CD4-positive, alpha-beta memory T cell (primary cell): Measurements from ENCODE around the gene IGFL1. TPM values are rescaled to one million over a fixed set of nuclear protein-coding genes. Genes with fewer than 3 reads are reported as not detected.
A peak's percentile ranks its signal among the peaks of the same experiment; 100 is the strongest.
"Not testable (repeated sequence)": the region's sequence is repeated elsewhere in the genome, so short reads cannot be mapped to it uniquely, and the experiment has no call there.

ENCODE experiments used
- CTCF ChIA-PET: fragments of 350-600 bp; sonication (Branson Sonifier 250); formaldehyde crosslinking; loops from one replicate; lab custom pipeline; 2021; ENCODE audit warnings: inconsistent platforms; ENCODE audit not compliant: partially characterized antibody; lab: Charles Lee
- POLR2A ChIA-PET: fragments of 350-600 bp; sonication (Branson Sonifier 250); formaldehyde crosslinking; loops from one replicate; lab custom pipeline; 2021; ENCODE audit not compliant: partially characterized antibody; lab: Charles Lee
- DNase-seq, 5 donors: peaks; one replicate each; pipeline versions ENCODE4 v3.0.0 to v3.0.0-alpha.2; 2020 to 2022; ENCODE audit warnings: mixed read lengths in 1 of 5
- H3K27ac ChIP-seq: one replicate; pipeline ENCODE4 v1.7.0; 2013; ENCODE audit warnings: low read depth, low read length
- H3K27me3 ChIP-seq: 2 replicates; pipeline ENCODE4 v1.7.0; 2013; ENCODE audit warnings: mild to moderate bottlenecking, low read length, moderate library complexity; ENCODE audit not compliant: insufficient read depth
- H3K36me3 ChIP-seq: 2 replicates; pipeline ENCODE4 v1.7.0; 2013; ENCODE audit warnings: mild to moderate bottlenecking, low read length, moderate library complexity; ENCODE audit not compliant: insufficient read depth
- H3K4me1 ChIP-seq: 2 replicates; pipeline ENCODE4 v1.7.0; 2013; ENCODE audit warnings: mild to moderate bottlenecking, low read length, moderate library complexity; ENCODE audit not compliant: insufficient read depth
- H3K4me3 ChIP-seq, 2 donors: one replicate each; pipeline ENCODE4 v1.7.0; 2013; ENCODE audit warnings: low read length in 2 of 2, mild to moderate bottlenecking in 1 of 2
- H3K9me3 ChIP-seq, 2 donors: one replicate each; pipeline ENCODE4 v1.7.0; 2013; ENCODE audit warnings: low read length in 2 of 2, control low read depth in 1 of 2; ENCODE audit not compliant: control insufficient read depth in 1 of 2
- H3K27ac Mint-ChIP-seq, 7 donors: one replicate each; pipeline ENCODE4 v1.8.0; 2020 to 2021; ENCODE audit warnings: mixed read lengths in 7 of 7, mild to moderate bottlenecking in 6 of 7, inconsistent platforms in 3 of 7, moderate library complexity in 3 of 7
- H3K27me3 Mint-ChIP-seq, 2 donors: one replicate each; pipeline ENCODE4 v1.8.0; 2020 to 2021; ENCODE audit warnings: mixed read lengths in 2 of 2
- H3K36me3 Mint-ChIP-seq, 2 donors: one replicate each; pipeline ENCODE4 v1.8.0; 2020 to 2021; ENCODE audit warnings: mixed read lengths in 2 of 2, inconsistent platforms in 1 of 2, mild to moderate bottlenecking in 1 of 2
- H3K4me1 Mint-ChIP-seq, 4 donors: one replicate each; pipeline ENCODE4 v1.8.0; 2020 to 2021; ENCODE audit warnings: mixed read lengths in 4 of 4, mild to moderate bottlenecking in 1 of 4
- H3K4me3 Mint-ChIP-seq, 8 donors: one replicate each; pipeline ENCODE4 v1.8.0; 2020 to 2021; ENCODE audit warnings: mixed read lengths in 8 of 8, mild to moderate bottlenecking in 7 of 8, moderate library complexity in 6 of 8, inconsistent platforms in 3 of 8
- H3K9me3 Mint-ChIP-seq, 8 donors: one replicate each; pipeline ENCODE4 v1.8.0; 2020 to 2021; ENCODE audit warnings: mixed read lengths in 8 of 8, mild to moderate bottlenecking in 5 of 8, inconsistent platforms in 3 of 8, moderate library complexity in 1 of 8
- intact Hi-C: fragments of 100-400 bp; cut with micrococcal nuclease; formaldehyde crosslinking; loops from one replicate; pipeline ENCODE4 v1.15.1; 2023
- polyA plus RNA-seq, 2 donors: library from polyadenylated mRNA; unstranded; fragments of 300-500 nt; fragmentation: Illumina TruSeq; gene quantifications; one replicate each; pipeline ENCODE4 v1.2.3, GENCODE V29; 2021
- total RNA-seq, 2 experiments: library from RNA; stranded (reverse); gene quantifications; one replicate each; pipeline ENCODE4 v1.2.3, GENCODE V29; 2021

The IGFL1 gene
- total and polyA plus RNA-seq, 4 experiments from 2014 or later, result not detected

- H3K9me3 Mint-ChIP-seq, result no peaks in the 10 kb centered on the region
- no peak for DNase-seq
- H3K4me3 ChIP-seq, result no peak overlapping the region
- H3K27me3 ChIP-seq, result no peaks in the 10 kb centered on the region
- H3K27ac ChIP-seq, result no peak overlapping the region
- intact Hi-C loops, result no loop called here
- H3K4me1 Mint-ChIP-seq, result peaks cover 0 to 1% (median 0%) of the 10 kb centered on the region in 4 donors
- no peak overlapping the region for H3K27ac Mint-ChIP-seq
- H3K36me3 ChIP-seq, result no peaks in the 10 kb centered on the region
- no peaks in the 10 kb centered on the region for H3K9me3 ChIP-seq
- H3K27me3 Mint-ChIP-seq, result peaks cover 8 to 11% of the 10 kb centered on the region in 2 donors
- no peaks in the 10 kb centered on the region for H3K4me1 ChIP-seq
- ChIA-PET CTCF (interaction anchor here (0.7 kb wide), 1 partner anchor 228 kb away, joined by 3 read pairs; no protein-coding TSS in a partner anchor), POLR2A (no interaction called here)
- H3K36me3 Mint-ChIP-seq, result no peaks in the 10 kb centered on the region
- no peak overlapping the region for H3K4me3 Mint-ChIP-seq
Measured at GRCh38 chr19:46256855-46257254, 27.3 kb downstream of the IGFL1 start.

- DNase-seq, H3K4me3 ChIP-seq, H3K9me3 ChIP-seq, intact Hi-C loops, H3K36me3 Mint-ChIP-seq, H3K27me3 ChIP-seq, H3K4me3 Mint-ChIP-seq, H3K27ac Mint-ChIP-seq, H3K36me3 ChIP-seq, H3K27ac ChIP-seq, POLR2A ChIA-PET, H3K9me3 Mint-ChIP-seq: not testable (repeated sequence)
- peaks cover 6 to 17% of the 10 kb centered on the region in 2 donors for H3K27me3 Mint-ChIP-seq
- peaks cover 6 to 22% (median 12%) of the 10 kb centered on the region in 4 donors for H3K4me1 Mint-ChIP-seq
- H3K4me1 ChIP-seq, result peaks cover 18% of the 10 kb centered on the region
- CTCF ChIA-PET, result interaction anchor here (1.1 to 6.6 kb wide), 2 partner anchors 19 to 233 kb away, joined by 3 to 88 read pairs; no protein-coding TSS in a partner anchor
Measured at GRCh38 chr19:46261501-46261900, 32.0 kb downstream of the IGFL1 start.

GRCh38 chr19:46262684-46263296, 33.2 kb downstream of the IGFL1 start:
- H3K4me1 ChIP-seq, result peaks cover 18% of the 10 kb centered on the region
- H3K36me3 Mint-ChIP-seq, H3K9me3 Mint-ChIP-seq, H3K27me3 ChIP-seq, H3K27ac ChIP-seq, H3K9me3 ChIP-seq, intact Hi-C loops, H3K4me3 ChIP-seq, POLR2A ChIA-PET, H3K36me3 ChIP-seq: not testable (repeated sequence)
- CTCF ChIA-PET, result interaction anchor here (1.1 to 6.6 kb wide), 3 partner anchors 17 to 253 kb away, joined by 3 to 88 read pairs (median 3); no protein-coding TSS in a partner anchor
- Mint-ChIP-seq H3K4me3 (peak overlapping the region in 7 of 8 donors; percentile 41 to 68 (median 56)), H3K4me1 (peaks cover 5 to 22% (median 12%) of the 10 kb centered on the region in 4 donors), H3K27ac (peak overlapping the region; percentile 39 to 91 (median 72)), H3K27me3 (peaks cover 9 to 21% of the 10 kb centered on the region in 2 donors)
- peak; percentile 67 to 80 (median 74) for DNase-seq

GRCh38 chr19:46264801-46265200, 35.3 kb downstream of the IGFL1 start:
- H3K9me3 ChIP-seq, H3K9me3 Mint-ChIP-seq, H3K27ac ChIP-seq, H3K36me3 ChIP-seq, POLR2A ChIA-PET, H3K4me3 Mint-ChIP-seq, H3K4me3 ChIP-seq, H3K27me3 ChIP-seq, DNase-seq, H3K36me3 Mint-ChIP-seq: not testable (repeated sequence)
- intact Hi-C loops, result loop anchor here (1.0 kb wide), 2 partner anchors 182 to 236 kb away; no protein-coding TSS in a partner anchor
- peaks cover 12 to 27% of the 10 kb centered on the region in 2 donors for H3K27me3 Mint-ChIP-seq
- CTCF ChIA-PET, result interaction anchor here (1.1 to 6.6 kb wide), 8 partner anchors 15 to 401 kb away, joined by 3 to 88 read pairs (median 5); partner anchors contain the start of genes FOXA3 and SYMPK
- H3K4me1 ChIP-seq, result peaks cover 18% of the 10 kb centered on the region
- peak overlapping the region in 1 of 7 donors; percentile 24 for H3K27ac Mint-ChIP-seq
- peaks cover 6 to 29% (median 17%) of the 10 kb centered on the region in 4 donors for H3K4me1 Mint-ChIP-seq

GRCh38 chr19:46265217-46265828, 35.8 kb downstream of the IGFL1 start:
- intact Hi-C loops, result loop anchor here (1.0 kb wide), 2 partner anchors 183 to 236 kb away; no protein-coding TSS in a partner anchor
- peaks cover under 1% of the 10 kb centered on the region for H3K27me3 ChIP-seq
- Mint-ChIP-seq H3K9me3 (no peaks in the 10 kb centered on the region), H3K36me3 (no peaks in the 10 kb centered on the region), H3K27ac (peak overlapping the region in 1 of 7 donors; percentile 24), H3K4me3 (no peak overlapping the region), H3K27me3 (peaks cover 10 to 25% of the 10 kb centered on the region in 2 donors), H3K4me1 (peaks cover 6 to 29% (median 17%) of the 10 kb centered on the region in 4 donors)
- DNase-seq, result peak; percentile 72 to 75 (median 73)
- POLR2A ChIA-PET, result no interaction called here
- no peak overlapping the region for H3K27ac ChIP-seq
- peaks cover 18% of the 10 kb centered on the region for H3K4me1 ChIP-seq
- no peak overlapping the region for H3K4me3 ChIP-seq
- H3K9me3 ChIP-seq, result no peaks in the 10 kb centered on the region
- CTCF ChIA-PET, result interaction anchor here (0.6 to 6.6 kb wide), 10 partner anchors 15 to 898 kb away, joined by 3 to 88 read pairs (median 4); partner anchors contain the start of genes FOXA3 and SYMPK
- no peaks in the 10 kb centered on the region for H3K36me3 ChIP-seq

GRCh38 chr19:46269101-46269500, 39.6 kb downstream of the IGFL1 start:
- H3K27me3 ChIP-seq, result peaks cover 6% of the 10 kb centered on the region
- POLR2A ChIA-PET, result no interaction called here

More at GRCh38 chr19:46269101-46269500, 39.6 kb downstream of the IGFL1 start:
- Mint-ChIP-seq H3K4me3 (no peak overlapping the region), H3K27me3 (peaks cover 21 to 33% of the 10 kb centered on the region in 2 donors), H3K36me3 (no peaks in the 10 kb centered on the region), H3K4me1 (peaks cover 3 to 14% (median 5%) of the 10 kb centered on the region in 4 donors), H3K9me3 (no peaks in the 10 kb centered on the region), H3K27ac (no peak overlapping the region)
- peaks cover under 1% of the 10 kb centered on the region for H3K4me1 ChIP-seq
- DNase-seq, result no peak
- H3K36me3 ChIP-seq, result no peaks in the 10 kb centered on the region
- intact Hi-C loops, result no loop called here
- CTCF ChIA-PET, result interaction anchor here (1.1 to 1.2 kb wide), 2 partner anchors 10 to 240 kb away, joined by 7 to 9 read pairs; no protein-coding TSS in a partner anchor
- H3K9me3 ChIP-seq, result no peaks in the 10 kb centered on the region
- H3K27ac ChIP-seq, result no peak overlapping the region
- no peak overlapping the region for H3K4me3 ChIP-seq
